MCF 10A (cell line): ENCODE results near the gene SHISA8. TPM values are rescaled to one million over a fixed set of nuclear protein-coding genes. Genes with fewer than 3 reads are reported as not detected.
A peak's percentile ranks its signal among the peaks of the same experiment; 100 is the strongest.
"Not testable (repeated sequence)": the region's sequence is repeated elsewhere in the genome, so short reads cannot be mapped to it uniquely, and the experiment has no call there.

Experiments used
- BruUV-seq: library from RNA; stranded (reverse); fragments of 400-500 nt; replicated peaks from 2 replicates; lab custom pipeline; 2021; lab: Mats Ljungman, UMichigan
- CTCF ChIA-PET: fragments of 300-600 bp; sonication (Branson Sonifier 250); formaldehyde crosslinking; extraction: SDS; loops from one replicate; lab custom pipeline; 2021; ENCODE audit warnings: antibody characterized with exemption, inconsistent platforms; lab: Yijun Ruan, JAX
- POLR2A ChIA-PET: fragments of 300-600, 350-650 bp; sonication (Branson Sonifier 250); formaldehyde crosslinking; extraction: SDS; loops from one replicate; lab custom pipeline; 2020; ENCODE audit warnings: antibody characterized with exemption, inconsistent platforms; lab: Yijun Ruan, JAX
- DNase-seq: peaks from one replicate; pipeline ENCODE4 v3.0.0-alpha.2; 2018; ENCODE audit not compliant: unreplicated experiment
- H3K27ac Mint-ChIP-seq: one replicate; pipeline ENCODE4 v1.8.0; 2022; ENCODE audit warnings: mild to moderate bottlenecking, low read depth, mixed read lengths; ENCODE audit not compliant: unreplicated experiment
- H3K27me3 Mint-ChIP-seq: one replicate; pipeline ENCODE4 v1.8.0; 2022; ENCODE audit warnings: mixed read lengths; ENCODE audit not compliant: insufficient read depth, unreplicated experiment
- H3K36me3 Mint-ChIP-seq: one replicate; pipeline ENCODE4 v1.8.0; 2022; ENCODE audit warnings: mild to moderate bottlenecking, moderate library complexity, mixed read lengths; ENCODE audit not compliant: insufficient read depth, unreplicated experiment
- H3K4me1 Mint-ChIP-seq: one replicate; pipeline ENCODE4 v1.8.0; 2022; ENCODE audit warnings: mixed read lengths; ENCODE audit not compliant: insufficient read depth, unreplicated experiment
- H3K4me3 Mint-ChIP-seq: one replicate; pipeline ENCODE4 v1.8.0; 2022; ENCODE audit warnings: mild to moderate bottlenecking, moderate library complexity, mixed read lengths; ENCODE audit not compliant: unreplicated experiment
- H3K9me3 Mint-ChIP-seq: one replicate; pipeline ENCODE4 v1.8.0; 2022; ENCODE audit warnings: mixed read lengths; ENCODE audit not compliant: unreplicated experiment
- CTCF ChIP-seq: fragments of 200-600 bp; IDR thresholded peaks from one replicate; pipeline ENCODE4 v1.8.0; 2022; ENCODE audit warnings: antibody characterized with exemption, mild to moderate bottlenecking; ENCODE audit not compliant: unreplicated experiment
- intact Hi-C: fragments of 100-400 bp; cut with micrococcal nuclease; formaldehyde crosslinking; loops from 2 replicates; pipeline ENCODE4 v1.14.1; 2022
- total RNA-seq: library from RNA; stranded (reverse); gene quantifications from 2 replicates; pipeline ENCODE4 v1.2.3, GENCODE V29; 2022

SHISA8 gene
- total RNA-seq, 1 experiment from 2014 or later: not detected

GRCh38 chr22:41873391-41873790, 41.5 kb downstream of the SHISA8 start:
- Mint-ChIP-seq H3K27me3 (no peaks in the 10 kb centered on the region), H3K27ac (no peak overlapping the region), H3K4me3 (no peak overlapping the region), H3K9me3 (no peaks in the 10 kb centered on the region), H3K36me3 (peaks cover 96% of the 10 kb centered on the region), H3K4me1 (no peaks in the 10 kb centered on the region)
- no peak for DNase-seq
- ChIA-PET CTCF (no interaction called here), POLR2A (no interaction called here)
- no TSS peak for BruUV-seq
- intact Hi-C loops: no loop called here
- no peak for TF ChIP-seq CTCF

GRCh38 chr22:41870786-41871185, 44.1 kb downstream of the SHISA8 start:
- POLR2A ChIA-PET: no interaction called here
- H3K27me3 Mint-ChIP-seq: no peaks in the 10 kb centered on the region
- TF ChIP-seq CTCF: no peak
- no peaks in the 10 kb centered on the region for H3K4me1 Mint-ChIP-seq
- no peak for DNase-seq
- BruUV-seq: no TSS peak
- intact Hi-C loops: no loop called here
- peaks cover 84% of the 10 kb centered on the region for H3K36me3 Mint-ChIP-seq
- no peak overlapping the region for H3K4me3 Mint-ChIP-seq
- CTCF ChIA-PET: interaction anchor here (1.5 kb wide), 1 partner anchor 8 kb away, joined by 4 read pairs; no protein-coding TSS in a partner anchor
- no peak overlapping the region for H3K27ac Mint-ChIP-seq
- H3K9me3 Mint-ChIP-seq: no peaks in the 10 kb centered on the region

- H3K27ac Mint-ChIP-seq, H3K9me3 Mint-ChIP-seq, intact Hi-C loops, H3K27me3 Mint-ChIP-seq, H3K4me1 Mint-ChIP-seq, BruUV-seq, H3K4me3 Mint-ChIP-seq, CTCF ChIA-PET, DNase-seq, POLR2A ChIA-PET: not testable (repeated sequence)
- peaks cover 79% of the 10 kb centered on the region for H3K36me3 Mint-ChIP-seq
Measured at GRCh38 chr22:41870081-41870480, 44.8 kb downstream of the SHISA8 start.

- ChIA-PET POLR2A (no interaction called here), CTCF (no interaction called here)
- peaks cover 7% of the 10 kb centered on the region for H3K4me1 Mint-ChIP-seq
- intact Hi-C loops: no loop called here
- no TSS peak for BruUV-seq
- no peaks in the 10 kb centered on the region for H3K9me3 Mint-ChIP-seq
- no peak for DNase-seq
- H3K27me3 Mint-ChIP-seq: no peaks in the 10 kb centered on the region
- H3K27ac Mint-ChIP-seq: no peak overlapping the region
- no peak for TF ChIP-seq CTCF
- H3K4me3 Mint-ChIP-seq: no peak overlapping the region
- peaks cover 74% of the 10 kb centered on the region for H3K36me3 Mint-ChIP-seq
Measured at GRCh38 chr22:41868556-41868955, 46.3 kb downstream of the SHISA8 start.

GRCh38 chr22:41863472-41863871, 51.4 kb downstream of the SHISA8 start:
- Mint-ChIP-seq H3K9me3 (no peaks in the 10 kb centered on the region), H3K27ac (peak overlapping the region; percentile 27), H3K36me3 (peaks cover 26% of the 10 kb centered on the region), H3K27me3 (no peaks in the 10 kb centered on the region), H3K4me3 (no peak overlapping the region), H3K4me1 (peaks cover 12% of the 10 kb centered on the region)
- no TSS peak for BruUV-seq
- intact Hi-C loops: no loop called here
- ChIA-PET POLR2A (interaction anchor here (2.0 kb wide), 1 partner anchor 31 kb away, joined by 8 read pairs; the partner anchor contains the start of gene SREBF2), CTCF (interaction anchor here (0.8 to 1.0 kb wide), 2 partner anchors 78 to 167 kb away, joined by 3 read pairs; no protein-coding TSS in a partner anchor)
- no peak for TF ChIP-seq CTCF
- DNase-seq: no peak
